ENCODE results near the gene PTPRG.

PTPRG gene

DNA sequence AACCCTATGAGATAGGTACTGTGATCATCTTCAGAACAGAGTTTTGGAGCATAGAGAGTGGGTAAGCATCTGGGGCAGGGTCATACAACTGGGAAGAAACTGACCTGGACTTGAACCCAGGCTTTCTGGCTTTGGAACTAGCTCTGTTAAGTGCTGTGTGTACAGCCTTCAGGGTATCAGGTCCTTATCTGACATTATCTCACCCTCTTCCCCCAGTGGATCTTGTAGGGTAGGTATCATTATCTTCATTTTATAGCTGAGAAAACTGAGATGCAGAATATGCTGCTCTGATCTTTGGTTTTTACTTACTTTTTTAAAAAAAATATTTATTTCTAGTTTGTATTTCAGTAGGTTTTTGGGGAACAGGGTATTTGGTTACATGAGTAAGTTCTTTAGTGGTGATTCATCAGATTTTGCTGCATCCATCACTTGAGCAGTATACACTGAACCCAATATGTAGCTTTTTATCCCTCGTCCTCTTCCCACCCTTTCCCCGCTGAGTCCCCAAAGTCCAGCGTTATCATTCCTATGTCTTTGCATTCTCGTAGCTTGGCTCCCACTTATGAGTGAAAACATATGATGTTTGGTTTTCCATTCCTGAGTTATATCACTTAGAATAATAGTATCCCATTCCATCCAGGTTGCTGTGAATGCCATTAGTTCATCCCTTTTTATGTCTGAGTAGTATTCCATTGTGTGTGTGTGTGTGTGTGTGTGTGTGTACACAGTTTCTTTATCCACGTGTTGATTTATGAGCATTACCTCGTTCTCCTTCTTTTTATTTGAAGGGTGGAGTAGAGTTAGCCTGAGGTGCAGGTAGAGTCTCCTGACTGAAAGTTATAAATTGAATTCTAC, 271.2 kb downstream of the PTPRG start:
- DNase-seq = no peak

GRCh38 chr3:61839256-61839655, 277.9 kb downstream of the PTPRG start:
- DNase-seq = no peak

DNA sequence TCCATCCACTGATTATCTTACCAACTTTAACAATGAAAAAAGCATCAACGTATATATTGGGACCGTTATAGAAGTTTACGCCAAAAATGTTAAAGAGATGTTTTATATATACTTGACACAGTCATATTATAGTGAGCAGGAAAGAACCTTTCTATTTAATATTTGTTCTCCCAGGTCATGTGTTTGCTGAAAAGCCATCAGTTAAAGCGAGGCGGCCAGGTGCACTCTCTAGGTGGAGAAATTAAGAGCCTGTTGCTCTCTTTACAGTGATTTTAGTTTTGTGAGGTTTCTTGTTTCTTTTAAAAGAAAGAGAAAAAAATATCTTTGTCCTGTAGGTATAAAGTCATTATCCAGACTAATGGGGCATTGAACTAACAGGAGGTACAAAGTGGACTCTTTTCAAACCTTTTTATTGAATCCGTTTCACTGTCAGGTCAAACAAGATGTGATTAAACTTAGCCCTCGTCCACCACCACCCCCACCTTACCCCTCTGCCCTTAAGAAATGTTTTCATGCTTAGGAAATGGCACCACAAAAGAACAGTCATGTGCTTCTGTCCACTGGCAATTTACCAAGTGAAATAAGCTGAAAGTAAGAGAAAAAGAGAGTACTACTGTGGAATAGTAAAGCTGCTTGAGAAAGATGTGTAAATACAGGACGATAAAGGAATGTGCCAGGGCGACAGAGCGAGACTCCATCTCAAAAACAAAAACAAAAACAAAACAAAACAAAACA, 279.9 kb downstream of the PTPRG start:
- DNase-seq = no peak

- no peak for DNase-seq
These were observed 280.6 kb downstream of the PTPRG start for GRCh38 chr3:61841988-61842387.

DNA sequence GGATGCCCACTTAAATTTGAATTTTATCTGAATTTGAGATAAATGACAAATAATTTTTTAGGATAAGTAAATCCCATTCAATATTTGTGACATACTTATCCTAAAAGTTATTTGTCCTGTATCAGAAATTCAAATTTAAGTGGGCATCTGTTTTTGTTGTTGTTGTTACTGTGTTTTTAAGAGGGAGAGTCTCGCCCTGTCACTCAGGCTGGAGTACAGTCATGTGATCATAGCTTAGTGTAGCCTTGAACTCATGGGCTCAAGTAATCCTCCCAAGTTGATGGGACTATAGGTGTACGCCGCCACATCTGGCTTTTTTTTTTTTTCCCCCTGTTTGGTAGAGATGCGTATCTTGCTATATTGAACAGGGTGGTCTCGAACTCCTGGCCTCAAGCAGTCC, 283.0 kb downstream of the PTPRG start:
- no peak for DNase-seq

DNA sequence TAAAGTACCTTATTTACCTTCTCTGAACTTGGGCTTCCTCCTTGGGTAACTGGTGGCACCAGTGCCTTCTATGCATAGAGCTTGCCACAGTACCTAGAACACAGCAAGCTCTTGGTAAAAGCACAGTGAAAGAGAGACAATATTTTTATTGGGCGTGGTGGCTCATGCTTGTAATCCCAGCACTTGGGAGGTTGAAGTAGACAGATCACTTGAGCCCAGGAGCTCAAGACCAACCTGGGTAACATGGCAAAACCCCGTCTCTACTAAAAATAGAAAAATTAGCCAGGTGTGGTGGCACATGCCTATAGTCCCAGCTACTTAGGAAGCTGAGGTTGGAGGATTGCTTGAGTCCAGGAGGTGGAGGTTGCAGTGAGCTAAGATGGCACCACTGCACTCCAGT, 285.1 kb downstream of the PTPRG start:
- no peak for DNase-seq

GRCh38 chr3:61847784-61848462, 286.6 kb downstream of the PTPRG start:
- DNase-seq = no peak

GRCh38 chr3:61848885-61849284, 287.5 kb downstream of the PTPRG start:
- DNase-seq = no peak

DNA sequence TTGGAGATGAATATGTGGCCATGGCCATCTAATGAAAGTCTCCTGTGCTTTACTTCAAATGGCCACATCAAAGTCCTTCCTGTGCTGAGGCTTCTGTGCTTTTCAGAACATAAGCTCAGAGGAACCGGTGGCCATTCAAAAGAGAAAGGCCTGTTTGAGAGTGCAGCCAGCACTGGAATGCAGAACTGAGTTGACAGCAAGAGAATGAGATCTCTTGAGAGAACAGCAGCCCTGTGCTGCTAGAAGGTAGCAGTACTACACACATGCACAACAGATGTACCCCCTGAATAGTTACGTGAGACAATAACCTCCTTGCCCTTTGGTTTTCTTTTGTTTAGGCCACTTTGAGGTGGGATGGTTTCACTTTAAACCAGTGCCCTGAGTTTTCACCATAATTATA, 292.5 kb downstream of the PTPRG start:
- no peak for DNase-seq

GRCh38 chr3:61855211-61855610, 293.8 kb downstream of the PTPRG start:
- DNase-seq = no peak

DNA sequence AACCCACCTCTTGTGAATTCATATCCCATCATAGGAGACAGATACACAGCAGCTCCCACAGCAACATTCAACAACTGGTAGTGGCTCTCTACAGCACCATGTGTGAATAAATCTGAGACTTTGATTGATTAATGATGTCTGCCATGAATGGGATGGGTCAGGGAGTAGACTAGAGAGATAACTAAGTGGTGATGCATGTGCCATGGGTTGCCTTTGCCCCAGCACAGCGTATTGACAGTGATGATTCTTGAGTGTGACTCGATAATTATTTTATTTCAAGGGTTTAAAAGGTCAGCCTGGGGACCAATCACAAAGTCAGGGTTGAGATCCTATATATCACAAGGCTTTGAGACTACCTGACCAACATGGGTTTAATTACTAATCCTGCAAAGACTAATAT, 295.9 kb downstream of the PTPRG start:
- DNase-seq = no peak

DNA sequence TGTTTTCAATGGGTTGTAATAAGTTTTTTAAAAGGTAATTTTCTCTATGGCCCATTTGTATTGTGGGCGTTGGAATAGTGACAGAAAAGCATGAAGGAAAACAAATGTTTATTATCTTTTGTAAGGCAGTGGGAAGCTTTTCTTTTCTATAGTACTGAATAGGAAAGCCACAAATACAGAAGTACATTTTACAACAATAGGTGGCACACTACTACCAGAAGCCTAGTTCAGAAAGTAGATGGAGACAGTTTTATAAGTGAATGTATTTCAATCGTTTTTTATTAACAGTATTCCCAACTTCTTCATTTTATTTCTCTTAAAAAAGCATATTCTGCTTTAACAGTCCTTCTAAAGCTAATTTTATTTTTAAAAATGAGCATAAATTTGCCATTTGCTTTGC, 296.7 kb downstream of the PTPRG start:
- DNase-seq = no peak

- no peak for DNase-seq
These were observed 300.0 kb downstream of the PTPRG start for GRCh38 chr3:61861410-61861809.

DNA sequence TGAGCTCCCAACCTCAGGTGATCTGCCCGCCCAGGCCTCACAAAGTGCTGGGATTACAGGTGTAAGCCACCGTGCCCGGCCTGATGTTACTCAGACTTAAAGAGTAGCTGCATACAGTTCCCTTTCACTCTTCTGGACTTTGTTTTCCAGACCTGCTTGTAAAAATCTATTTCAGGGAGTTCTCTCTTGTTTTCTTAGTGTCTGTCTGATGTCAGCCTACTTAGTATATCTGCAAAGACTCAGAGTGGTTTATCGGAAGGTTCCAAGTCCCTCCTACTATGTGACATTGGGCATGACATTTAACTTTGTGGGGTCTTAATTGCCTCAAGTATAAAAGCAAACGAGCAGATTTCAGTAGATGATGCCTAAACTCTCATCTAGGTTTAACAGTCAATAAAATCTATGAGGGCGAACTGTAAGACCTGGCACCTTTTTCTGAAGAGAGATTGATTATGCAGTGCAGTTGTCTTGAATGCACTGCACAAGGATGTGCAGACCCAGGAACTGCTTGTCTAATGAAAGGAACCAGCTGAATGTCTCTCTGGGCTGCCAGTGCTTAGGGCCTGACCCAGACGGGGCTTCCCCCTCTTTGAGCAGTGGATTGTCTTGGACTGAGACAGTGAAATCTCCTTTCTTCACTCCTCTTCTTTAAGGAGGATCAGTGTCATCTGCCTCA, 301.4 kb downstream of the PTPRG start:
- no peak for DNase-seq

GRCh38 chr3:61863579-61863978, 302.2 kb downstream of the PTPRG start:
- DNase-seq = no peak

DNA sequence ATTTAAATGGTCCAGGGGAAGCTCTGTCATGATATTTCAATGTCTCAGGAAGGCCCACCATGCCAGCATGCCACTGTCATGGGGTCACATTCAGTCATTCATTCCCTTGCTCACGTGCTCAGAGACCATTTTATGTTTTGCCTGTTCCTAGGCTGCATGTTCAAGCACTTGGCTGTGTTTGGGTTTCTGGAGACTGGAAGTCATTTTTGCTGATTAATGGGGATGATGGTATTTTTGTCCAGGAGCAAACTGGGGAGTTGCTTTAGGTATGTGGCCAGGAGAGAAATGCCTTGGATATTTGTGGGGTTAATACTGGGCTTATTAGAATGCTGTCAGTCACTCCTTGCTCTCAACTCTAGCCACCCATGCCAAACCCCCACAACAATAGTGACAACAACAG, 303.5 kb downstream of the PTPRG start:
- no peak for DNase-seq

DNA sequence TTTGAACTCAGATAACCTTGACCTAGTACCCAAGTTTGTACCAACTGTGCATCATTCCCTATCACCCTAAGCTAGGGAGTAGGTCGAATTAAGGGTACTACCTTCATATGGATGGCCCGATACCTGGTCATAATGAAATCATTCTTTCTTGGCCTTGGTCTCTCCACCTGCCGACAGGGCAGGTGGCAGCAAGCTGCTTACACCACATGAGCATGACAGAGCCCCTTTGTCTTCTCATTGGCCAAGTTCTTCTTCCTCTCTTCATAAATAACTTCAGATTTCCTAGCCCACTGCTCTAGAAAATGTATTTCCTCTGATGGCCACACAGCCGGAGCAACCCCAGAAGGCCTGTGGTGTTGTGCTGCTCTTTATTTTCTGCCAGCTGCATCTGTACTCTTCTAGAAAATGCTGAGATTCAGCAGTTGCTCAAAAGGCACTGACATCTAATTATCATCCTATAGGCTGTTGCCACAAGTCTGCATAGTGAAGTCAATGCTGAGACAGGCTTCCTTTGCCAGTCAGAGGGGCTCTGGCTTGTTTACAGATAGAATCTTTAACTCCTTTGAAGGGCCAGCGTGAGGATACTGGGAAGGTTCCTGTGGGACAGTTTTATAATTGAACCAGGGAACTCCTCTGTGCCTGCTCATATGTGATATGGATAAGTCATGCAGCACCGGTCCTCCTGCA, 304.2 kb downstream of the PTPRG start:
- DNase-seq = no peak

DNA sequence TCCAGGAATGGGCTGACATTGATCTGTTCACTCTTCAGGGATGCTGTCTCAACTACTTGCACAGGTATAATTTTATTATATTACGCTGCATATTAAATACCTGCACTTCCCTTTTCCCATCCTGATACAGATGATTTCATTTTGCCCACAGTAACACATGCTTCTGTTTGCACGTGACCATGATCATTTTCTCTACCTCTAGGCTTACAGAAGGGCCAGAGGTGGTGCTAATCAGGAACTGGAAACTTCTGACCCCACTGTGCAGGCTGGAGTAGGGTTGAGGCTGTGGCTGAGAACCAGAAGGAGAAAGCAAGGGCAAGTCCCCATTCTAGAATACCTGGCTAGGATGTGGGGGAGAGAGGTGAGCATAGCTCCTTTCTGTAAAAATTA, 304.8 kb downstream of the PTPRG start:
- DNase-seq = no peak

DNA sequence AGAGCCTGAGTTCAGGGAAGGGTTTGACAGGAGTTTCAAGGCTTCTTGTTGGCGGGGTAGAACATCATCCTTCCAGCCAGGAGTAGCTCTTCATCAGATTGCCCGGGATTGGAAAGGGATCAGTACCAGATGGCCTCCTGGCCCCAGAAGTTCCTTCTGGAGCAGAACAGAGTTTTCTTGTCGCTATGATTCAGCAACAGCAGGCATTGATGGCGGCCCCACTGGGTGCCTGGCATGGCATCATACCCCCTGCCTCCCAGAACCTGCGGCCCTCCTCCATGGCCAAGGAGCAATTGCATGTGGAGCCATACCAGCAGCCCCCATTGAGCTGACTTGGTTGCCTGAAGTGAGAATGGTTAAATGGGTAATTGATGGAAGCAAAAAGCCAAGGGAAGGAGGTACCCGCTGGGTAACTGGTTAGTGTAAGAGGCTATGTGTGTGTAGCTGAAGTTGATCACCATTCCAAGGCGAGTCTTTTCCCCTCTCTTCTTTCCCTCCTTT, 305.6 kb downstream of the PTPRG start:
- no peak for DNase-seq

- DNase-seq = no peak
These were observed 307.1 kb downstream of the PTPRG start for GRCh38 chr3:61868499-61868898.

DNA sequence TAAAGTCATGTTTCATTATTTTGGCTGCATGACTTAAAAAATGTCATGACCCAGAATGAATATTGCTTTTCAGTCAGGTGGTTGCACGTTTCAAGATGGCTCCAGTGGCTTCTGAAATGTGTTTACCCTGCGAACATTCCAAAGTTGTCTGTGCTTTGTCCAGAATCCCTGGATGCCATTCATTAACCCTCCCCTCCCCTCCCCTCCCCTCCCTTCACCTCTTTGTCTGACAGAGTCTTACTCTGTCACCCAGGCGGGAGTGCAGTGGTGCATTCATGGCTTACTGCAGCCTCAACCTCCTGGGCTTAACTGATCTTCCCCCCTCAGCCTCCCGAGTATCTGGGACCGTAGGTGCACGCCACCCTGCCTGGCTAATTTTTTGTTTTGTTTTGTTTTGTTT, 308.0 kb downstream of the PTPRG start:
- no peak for DNase-seq

- no peak for DNase-seq
These were observed 310.3 kb downstream of the PTPRG start for GRCh38 chr3:61871644-61872043.

All from suppressor macrophage (primary cell).